Endometrial microvascular endothelial cells (primary cell): ENCODE data around the gene NR5A2. TPM values are rescaled to one million over a fixed set of nuclear protein-coding genes. Genes with fewer than 3 reads are reported as not detected.

Experiments
- in situ Hi-C: cut with HindIII; loops from 2 replicates; pipeline ENCODE4 v1.10.0; 2017; ENCODE audit warnings: low sequenced_read_pairs, low pct_unique_long_range_greater_than_20kb; ENCODE audit errors: inconsistent ontology term
- total RNA-seq: library from RNA; depleted of rRNA; stranded (reverse); fragments of >200 nt; gene quantifications from one replicate; pipeline ENCODE4 v1.2.3, GENCODE V29; 2015; ENCODE audit errors: inconsistent ontology term

The NR5A2 gene
- total RNA-seq, 1 donor from 2014 or later, result 43.4 TPM

DNA sequence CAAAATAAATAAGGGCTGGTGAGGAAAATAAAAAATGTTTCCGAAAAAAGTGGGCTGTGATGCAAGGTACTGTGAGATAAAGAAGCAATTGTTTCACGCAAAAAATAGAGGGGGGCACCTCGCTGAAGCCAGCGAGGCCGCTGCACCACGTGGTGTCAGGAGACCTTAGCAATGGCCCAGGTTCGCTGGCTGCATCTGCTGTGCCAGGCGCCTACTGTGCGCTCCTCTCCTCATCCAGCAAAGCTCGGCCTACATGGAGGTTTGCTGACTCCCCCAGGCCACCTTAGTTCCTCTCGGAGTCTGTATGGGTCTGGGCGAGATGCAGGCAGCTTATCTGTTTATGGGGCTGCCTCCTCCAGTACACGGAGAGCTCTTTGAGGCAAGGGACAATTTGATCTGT lies 119.6 kb downstream of the NR5A2 start:
- in situ Hi-C loops, result no loop called here

DNA sequence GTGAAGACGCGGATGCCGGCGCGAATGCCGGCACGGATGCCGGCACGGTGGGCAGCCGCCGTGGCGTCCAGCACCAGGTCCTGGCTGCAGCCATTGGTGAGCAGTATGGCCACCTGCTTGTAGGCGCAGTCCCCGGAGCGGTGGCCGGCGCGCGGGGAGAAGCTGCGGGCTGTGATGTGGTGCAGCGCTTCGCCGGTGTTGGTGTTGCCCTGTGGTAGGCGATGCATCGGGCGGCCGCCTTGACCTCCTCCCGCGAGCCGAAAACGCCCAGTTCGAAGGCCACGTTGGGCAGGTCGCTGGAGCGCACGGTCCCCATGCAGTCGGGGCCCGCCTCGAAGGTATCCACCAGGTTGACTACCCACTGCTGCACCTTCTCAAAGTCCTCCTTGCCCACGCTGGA lies 120.2 kb downstream of the NR5A2 start:
- in situ Hi-C loops, result no loop called here

DNA sequence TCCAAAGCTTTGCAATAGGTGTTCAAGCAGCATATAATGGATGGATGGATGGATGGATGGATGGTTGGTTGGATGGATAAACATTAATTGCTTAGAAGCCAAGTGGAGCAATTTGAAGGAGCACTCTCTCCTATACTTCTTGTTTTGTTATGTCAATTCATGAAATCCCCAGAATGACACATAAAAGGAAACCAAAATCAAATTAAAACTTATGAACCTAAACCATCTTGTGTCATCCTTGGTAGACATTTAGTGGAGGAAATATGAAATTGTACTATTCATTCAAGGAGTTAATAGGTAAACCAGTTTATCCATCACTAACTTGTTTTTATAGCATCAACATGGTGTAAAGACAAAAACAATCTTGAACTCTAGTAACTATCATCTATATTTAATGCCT lies 122.5 kb downstream of the NR5A2 start:
- in situ Hi-C loops, result no loop called here

- in situ Hi-C loops, result no loop called here
Measured at GRCh38 chr1:200150721-200151120, 123.2 kb downstream of the NR5A2 start.

DNA sequence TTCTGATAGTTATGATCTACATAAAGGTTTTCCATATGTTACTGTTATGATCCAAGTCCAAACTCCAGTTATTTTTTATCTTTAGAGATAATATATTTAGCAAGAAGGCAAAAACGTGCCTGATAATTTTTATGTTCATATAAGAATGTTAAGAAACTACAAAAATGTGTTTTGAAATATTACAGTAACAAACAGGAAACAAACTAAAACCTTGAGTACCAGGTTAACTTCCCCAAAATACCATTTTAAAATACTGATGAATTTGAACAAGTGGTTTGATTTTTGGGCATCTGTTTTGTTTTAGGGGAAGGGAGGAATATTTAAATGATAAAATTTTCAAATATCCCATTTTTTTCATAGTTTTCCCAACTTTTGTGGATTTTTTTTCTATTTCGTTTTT lies 124.8 kb downstream of the NR5A2 start:
- in situ Hi-C loops, result no loop called here

DNA sequence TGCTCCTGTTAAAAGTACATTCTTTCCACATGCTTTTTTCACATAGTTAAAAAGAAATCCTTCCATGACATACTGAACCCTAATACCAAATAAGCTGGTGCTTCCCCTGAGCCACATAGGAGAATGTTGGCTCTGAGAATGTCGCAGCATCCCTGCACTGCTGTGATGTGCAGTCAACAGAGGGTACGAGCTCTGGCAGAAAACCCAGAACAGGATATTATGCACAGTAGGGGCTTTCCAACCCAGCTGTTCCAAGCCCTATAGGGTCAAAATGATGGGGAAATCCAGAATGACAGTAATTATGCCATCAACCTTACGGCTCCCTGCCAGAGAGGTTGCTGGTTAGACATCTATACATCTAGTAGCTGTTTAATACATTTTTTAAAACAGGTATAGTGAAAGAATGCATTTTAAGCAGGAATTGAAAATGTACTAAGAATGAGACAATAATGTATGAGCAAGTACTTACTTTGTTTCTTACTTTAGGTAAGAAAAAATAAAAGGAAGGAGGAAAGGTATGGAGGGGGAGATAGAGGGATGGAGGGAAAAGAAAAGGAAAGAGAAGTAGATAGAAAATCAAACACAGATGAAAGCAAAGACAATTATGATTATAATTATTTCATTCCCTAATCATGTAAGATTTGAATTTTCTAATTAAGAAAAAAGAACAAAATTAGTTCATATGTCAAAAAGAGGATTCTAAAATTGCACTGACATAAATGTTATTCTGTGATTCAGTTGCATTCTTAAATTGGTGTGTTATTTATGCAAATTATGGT lies 126.0 kb downstream of the NR5A2 start:
- in situ Hi-C loops, result no loop called here

DNA sequence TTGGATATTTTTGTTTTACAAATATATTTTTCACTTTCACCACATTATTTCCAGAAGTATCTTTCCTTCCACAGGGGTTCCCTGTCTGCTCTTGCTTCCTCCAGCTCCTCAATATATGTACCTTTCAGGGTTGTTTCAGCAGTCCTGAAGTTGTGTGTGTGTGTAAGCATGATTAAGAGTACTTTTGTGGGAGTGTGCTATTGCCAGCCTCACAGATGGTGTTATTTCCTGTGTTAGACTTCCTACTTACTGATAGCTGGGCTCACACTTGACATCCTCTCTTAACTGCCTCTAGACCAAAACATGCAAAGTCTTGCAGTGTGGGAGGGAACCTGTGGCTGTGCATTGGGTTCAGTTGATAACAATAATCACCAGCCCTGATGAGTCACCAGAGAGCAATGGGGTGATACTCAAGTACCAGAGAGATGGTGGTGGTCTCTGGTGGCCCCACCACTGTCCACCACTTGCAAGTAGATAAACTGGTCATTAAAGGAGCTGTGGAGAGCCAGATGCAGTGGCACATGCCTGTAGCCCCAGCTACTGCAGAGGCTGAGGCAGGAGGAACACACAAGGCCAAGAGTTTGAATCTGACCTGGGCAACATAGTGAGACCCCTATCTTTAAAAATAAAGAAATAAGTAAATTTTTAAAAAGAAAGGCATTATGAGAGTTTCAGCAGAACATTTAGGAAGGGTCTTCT lies 126.7 kb downstream of the NR5A2 start:
- in situ Hi-C loops, result no loop called here

- in situ Hi-C loops, result no loop called here
Measured at GRCh38 chr1:200157715-200158114, 130.2 kb downstream of the NR5A2 start.

DNA sequence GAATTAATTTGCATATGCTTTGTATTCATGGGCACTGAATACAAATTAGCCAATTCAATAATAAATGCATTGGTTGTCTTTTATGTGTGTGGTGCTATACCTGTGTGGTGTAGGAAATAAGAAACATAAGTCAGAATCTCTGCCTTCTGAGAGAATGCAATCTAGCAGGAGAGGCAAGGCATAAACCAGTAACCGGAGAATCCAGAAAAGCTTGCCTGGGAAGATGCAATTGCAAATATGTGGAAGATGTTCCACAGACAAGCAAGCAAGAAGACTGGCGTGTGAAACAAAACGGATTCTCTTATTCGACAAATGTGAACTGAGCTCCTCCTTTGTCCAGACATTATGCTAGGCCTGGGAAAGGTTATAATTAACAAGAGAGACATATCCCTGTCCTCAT lies 134.3 kb downstream of the NR5A2 start:
- in situ Hi-C loops, result no loop called here

- in situ Hi-C loops, result no loop called here
Measured at GRCh38 chr1:200162258-200162657, 134.7 kb downstream of the NR5A2 start.

DNA sequence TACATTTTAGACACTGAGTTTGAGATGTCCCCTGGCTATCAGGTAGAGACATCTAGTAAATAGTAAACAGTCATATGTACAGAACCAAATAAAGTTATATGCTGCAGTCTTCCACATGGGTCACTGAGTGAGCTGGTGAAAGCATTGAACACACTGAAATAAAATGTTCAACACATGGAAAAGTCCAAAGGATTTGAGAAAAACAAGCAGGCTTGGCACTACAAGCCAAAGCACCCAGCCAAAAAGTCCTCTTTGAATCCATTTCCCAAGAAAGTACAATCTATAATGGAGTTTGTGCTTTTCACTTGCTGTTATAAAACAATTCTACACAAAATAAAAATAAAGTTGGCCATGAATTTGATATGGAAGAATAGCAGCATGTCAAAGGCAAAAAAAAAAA lies 135.4 kb downstream of the NR5A2 start:
- in situ Hi-C loops, result no loop called here

- in situ Hi-C loops, result no loop called here
Measured at GRCh38 chr1:200163911-200164310, 136.4 kb downstream of the NR5A2 start.

DNA sequence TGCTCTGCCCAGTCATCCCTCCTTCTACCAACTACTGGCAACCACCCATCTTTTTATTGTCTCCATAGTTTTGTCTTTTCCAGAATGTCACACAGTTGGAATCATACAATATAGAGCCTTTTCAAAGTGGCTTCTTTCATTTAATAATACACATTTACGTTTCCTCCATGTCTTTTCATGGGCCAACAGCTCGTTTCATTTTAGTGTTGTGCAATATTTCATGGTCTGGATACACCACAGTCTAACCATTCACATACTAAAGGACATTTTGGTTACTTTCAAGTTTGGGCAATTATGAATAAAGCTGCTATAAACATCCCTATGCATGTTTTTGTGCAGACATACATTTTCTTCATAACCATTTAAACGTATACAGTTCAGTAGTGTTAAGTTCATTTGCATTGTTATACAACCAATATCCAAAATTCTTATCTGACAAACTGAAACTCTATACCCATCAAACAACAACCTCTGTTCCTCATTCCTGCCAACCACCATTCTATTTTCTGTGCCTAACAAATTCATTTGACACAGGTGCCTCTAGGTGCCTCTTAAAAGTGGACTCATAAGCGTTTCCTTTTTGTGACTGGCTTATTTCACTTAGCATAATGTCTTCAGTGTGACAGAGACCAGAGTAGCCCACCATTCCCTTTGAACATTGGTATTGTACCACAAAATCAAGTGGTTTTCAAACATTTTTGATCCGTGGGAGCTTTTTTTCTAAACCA lies 138.1 kb downstream of the NR5A2 start:
- in situ Hi-C loops, result no loop called here

GRCh38 chr1:200166411-200166810 lies 138.9 kb downstream of the NR5A2 start:
- in situ Hi-C loops, result no loop called here

GRCh38 chr1:200168926-200169325 lies 141.4 kb downstream of the NR5A2 start:
- in situ Hi-C loops, result no loop called here

DNA sequence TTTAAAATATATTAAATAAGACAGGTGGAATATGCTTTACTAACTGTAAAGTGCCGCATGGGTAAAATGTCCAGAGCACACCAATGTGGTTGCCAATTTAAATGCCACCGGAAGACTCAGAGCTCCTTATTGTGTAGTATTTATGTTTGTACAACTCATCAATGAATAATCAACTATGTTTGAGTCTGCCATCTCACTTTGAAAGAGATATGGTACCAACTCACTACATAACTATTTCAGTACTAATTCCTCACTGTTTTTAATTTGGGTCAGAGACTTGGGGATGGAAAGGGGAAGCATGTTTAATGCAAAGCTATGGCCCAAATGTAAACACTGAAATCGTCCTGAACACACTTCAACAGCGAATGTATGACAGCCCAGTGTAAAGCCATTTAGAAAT lies 144.8 kb downstream of the NR5A2 start:
- in situ Hi-C loops, result no loop called here

DNA sequence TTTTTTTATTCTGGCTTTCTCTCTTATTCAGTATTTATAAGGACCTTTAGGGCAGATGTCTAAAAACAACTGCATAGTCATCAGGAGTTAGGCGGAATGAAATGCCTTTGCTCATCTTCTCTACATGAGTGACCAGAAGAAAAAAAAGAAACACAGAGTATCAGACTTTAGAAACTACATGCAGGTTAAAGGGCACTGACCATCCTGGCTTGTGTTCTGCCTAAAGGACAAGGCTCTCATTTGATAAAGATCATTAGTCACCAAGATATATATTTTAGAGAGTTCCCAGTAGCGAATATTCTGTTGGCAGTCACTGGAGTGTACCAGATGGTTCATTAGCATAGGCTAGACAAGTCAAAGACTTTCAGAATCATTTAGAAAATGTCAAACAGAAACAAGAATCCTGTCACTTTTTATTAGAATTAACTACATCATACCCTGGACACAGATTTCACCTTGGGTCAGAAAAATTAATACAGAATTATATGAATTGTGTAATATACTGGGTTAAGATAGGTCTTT lies 145.6 kb downstream of the NR5A2 start:
- in situ Hi-C loops, result no loop called here

- in situ Hi-C loops, result no loop called here
Measured at GRCh38 chr1:200174525-200175295, 147.2 kb downstream of the NR5A2 start.

GRCh38 chr1:200176181-200176580 lies 148.7 kb downstream of the NR5A2 start:
- in situ Hi-C loops, result no loop called here
